OCI-LY1 (cell line): ENCODE measurements around the gene CCDC83.

Source experiments
- H2AFZ ChIP-seq: fragments of 200-600 bp; sonication (generic), shearing (Covaris generic); 2 replicates; pipeline ENCODE4 v1.6.0; 2014; ENCODE audit warnings: antibody characterized with exemption, mild to moderate bottlenecking, low read length
- H3F3A ChIP-seq: fragments of 200-600 bp; sonication (generic), shearing (Covaris generic); 2 replicates; pipeline ENCODE4 v1.6.0; 2014; ENCODE audit warnings: mild to moderate bottlenecking, antibody characterized with exemption, low read length, moderate library complexity; ENCODE audit not compliant: insufficient read depth
- H3K27ac ChIP-seq: fragments of 200-600 bp; sonication (generic); 2 replicates; pipeline ENCODE4 v1.5.1; 2014; ENCODE audit warnings: low read length, mixed run types, mild to moderate bottlenecking, low read depth; ENCODE audit not compliant: poor library complexity, severe bottlenecking
- H3K27me3 ChIP-seq: fragments of 200-600 bp; sonication (generic); 2 replicates; pipeline ENCODE4 v1.6.0; 2014; ENCODE audit warnings: antibody characterized with exemption, mild to moderate bottlenecking, low read length, moderate library complexity; ENCODE audit not compliant: insufficient read depth
- H3K36me3 ChIP-seq: fragments of 200-600 bp; sonication (generic); 2 replicates; pipeline ENCODE4 v1.6.1; 2014; ENCODE audit warnings: mild to moderate bottlenecking, antibody characterized with exemption, low read length, moderate library complexity, mixed read lengths; ENCODE audit not compliant: insufficient read depth
- H3K4me1 ChIP-seq: fragments of 200-600 bp; sonication (generic); 2 replicates; pipeline ENCODE4 v1.5.1; 2014; ENCODE audit warnings: mild to moderate bottlenecking, low read length, moderate library complexity; ENCODE audit not compliant: insufficient read depth, severe bottlenecking
- H3K4me2 ChIP-seq: fragments of 200-600 bp; sonication (generic), shearing (Covaris generic); 2 replicates; pipeline ENCODE4 v1.6.1; 2014; ENCODE audit warnings: low read length
- H3K4me3 ChIP-seq: fragments of 200-600 bp; sonication (generic); 2 replicates; pipeline ENCODE4 v1.5.1; 2014; ENCODE audit warnings: low read length, low read depth, mild to moderate bottlenecking, mixed read lengths; ENCODE audit not compliant: poor library complexity, severe bottlenecking
- H3K79me2 ChIP-seq: fragments of 200-600 bp; shearing (Covaris generic); 2 replicates; pipeline ENCODE4 v1.6.1; 2016; ENCODE audit warnings: mixed run types, low read length, mixed read lengths; ENCODE audit not compliant: insufficient read depth
- H3K9ac ChIP-seq: fragments of 200-600 bp; sonication (generic), shearing (Covaris generic); 2 replicates; pipeline ENCODE4 v1.6.1; 2014; ENCODE audit warnings: mild to moderate bottlenecking, low read length, mixed read lengths
- H3K9me2 ChIP-seq: fragments of 200-600 bp; sonication (generic), shearing (Covaris generic); 2 replicates; pipeline ENCODE4 v1.6.1; 2014; ENCODE audit warnings: low read depth, mild to moderate bottlenecking, low read length, mixed read lengths
- H3K9me3 ChIP-seq: fragments of 200-600 bp; shearing (Covaris generic); 2 replicates; pipeline ENCODE4 v1.6.1; 2014; ENCODE audit warnings: low read length, mixed read lengths
- H4K20me1 ChIP-seq: fragments of 200-600 bp; sonication (generic), shearing (Covaris generic); 2 replicates; pipeline ENCODE4 v1.6.0; 2016; ENCODE audit warnings: mild to moderate bottlenecking, low read length; ENCODE audit not compliant: insufficient read depth
- EZH2 ChIP-seq: fragments of 200-600 bp; sonication (generic), shearing (Covaris generic); IDR thresholded peaks from 2 replicates; pipeline ENCODE4 v1.8.0; 2017; ENCODE audit warnings: borderline replicate concordance, mixed run types, mild to moderate bottlenecking, antibody characterized with exemption, low read length, moderate library complexity, mixed read lengths
- TF ChIP-seq, protein P1 (sequence below): fragments of 200-600 bp; sonication (generic), shearing (Covaris generic); IDR thresholded peaks from 2 replicates; pipeline ENCODE4 v1.5.1; 2017; ENCODE audit warnings: mild to moderate bottlenecking, antibody characterized with exemption, low read length, moderate library complexity, mixed read lengths

The CCDC83 gene

GRCh38 chr11:85967457-85967856 is 112.3 kb downstream of the CCDC83 start:
- Histone ChIP-seq H3F3A (no peaks in the 10 kb centered on the region), H3K27ac (no peak overlapping the region), H3K9me2 (no peaks in the 10 kb centered on the region), H3K4me1 (no peaks in the 10 kb centered on the region), H3K4me3 (no peak overlapping the region), H3K4me2 (no peak overlapping the region), H3K27me3 (no peaks in the 10 kb centered on the region), H3K9me3 (no peaks in the 10 kb centered on the region), H3K9ac (no peak overlapping the region), H3K79me2 (no peaks in the 10 kb centered on the region), H3K36me3 (peaks cover 95% of the 10 kb centered on the region), H2AFZ (no peak overlapping the region), H4K20me1 (no peaks in the 10 kb centered on the region)
- no peak for TF ChIP-seq EZH2
- TF ChIP-seq, protein P1, sequence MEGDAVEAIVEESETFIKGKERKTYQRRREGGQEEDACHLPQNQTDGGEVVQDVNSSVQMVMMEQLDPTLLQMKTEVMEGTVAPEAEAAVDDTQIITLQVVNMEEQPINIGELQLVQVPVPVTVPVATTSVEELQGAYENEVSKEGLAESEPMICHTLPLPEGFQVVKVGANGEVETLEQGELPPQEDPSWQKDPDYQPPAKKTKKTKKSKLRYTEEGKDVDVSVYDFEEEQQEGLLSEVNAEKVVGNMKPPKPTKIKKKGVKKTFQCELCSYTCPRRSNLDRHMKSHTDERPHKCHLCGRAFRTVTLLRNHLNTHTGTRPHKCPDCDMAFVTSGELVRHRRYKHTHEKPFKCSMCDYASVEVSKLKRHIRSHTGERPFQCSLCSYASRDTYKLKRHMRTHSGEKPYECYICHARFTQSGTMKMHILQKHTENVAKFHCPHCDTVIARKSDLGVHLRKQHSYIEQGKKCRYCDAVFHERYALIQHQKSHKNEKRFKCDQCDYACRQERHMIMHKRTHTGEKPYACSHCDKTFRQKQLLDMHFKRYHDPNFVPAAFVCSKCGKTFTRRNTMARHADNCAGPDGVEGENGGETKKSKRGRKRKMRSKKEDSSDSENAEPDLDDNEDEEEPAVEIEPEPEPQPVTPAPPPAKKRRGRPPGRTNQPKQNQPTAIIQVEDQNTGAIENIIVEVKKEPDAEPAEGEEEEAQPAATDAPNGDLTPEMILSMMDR = no peak
